Hematopoietic multipotent progenitor cell treated with erythropoietin and hydrocortisone succinate and interleukin-3 and kit ligand, for 17 days (in vitro differentiated cells): ENCODE data around the gene ATPAF2.
"Not testable (repeated sequence)": the region's sequence is repeated elsewhere in the genome, so short reads cannot be mapped to it uniquely, and the experiment has no call there.

ENCODE experiments used
- DNase-seq: peaks from one replicate; pipeline ENCODE4 v3.0.0-alpha.2; 2015; ENCODE audit warnings: low spot score

ATPAF2 gene

DNA sequence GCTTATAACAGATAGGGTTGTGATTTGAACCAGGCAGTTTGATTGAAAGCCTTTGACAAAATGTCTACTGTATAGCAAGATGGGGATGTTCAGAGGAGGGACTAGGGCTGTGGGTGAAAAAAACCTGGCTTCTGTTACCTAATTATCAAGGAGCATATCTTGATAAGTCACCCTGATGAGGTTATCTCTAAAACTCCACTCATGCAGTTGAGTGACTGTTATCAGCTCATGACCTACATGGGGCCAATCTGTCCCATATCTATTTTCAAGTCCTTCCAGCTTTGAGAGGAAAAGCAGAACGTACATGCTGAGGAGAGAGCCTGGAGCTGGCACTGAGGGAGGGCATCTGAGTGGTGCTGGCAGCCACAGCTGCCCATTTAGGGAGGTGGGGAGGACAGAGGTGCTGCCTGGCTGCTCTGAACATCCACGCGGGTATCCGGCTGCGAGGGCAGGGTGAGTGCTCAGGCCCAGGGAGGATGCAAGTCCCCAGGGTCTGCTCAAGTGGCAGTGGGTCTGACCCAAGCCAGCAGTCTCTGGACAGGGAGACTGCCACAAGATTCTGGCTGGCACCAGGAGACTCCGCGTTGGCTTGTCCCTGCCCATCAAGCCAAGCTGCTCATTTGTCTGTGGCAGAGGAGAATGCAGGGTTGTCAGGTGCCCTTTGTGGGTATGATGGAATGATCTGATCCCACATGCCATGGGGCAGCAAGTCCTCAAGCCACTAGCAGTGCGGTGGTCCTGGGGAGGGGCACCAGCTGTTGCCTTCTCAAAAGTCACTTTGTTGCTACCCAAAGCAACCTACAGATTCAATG, 29.2 kb downstream of the ATPAF2 start:
- DNase-seq = no peak

DNA sequence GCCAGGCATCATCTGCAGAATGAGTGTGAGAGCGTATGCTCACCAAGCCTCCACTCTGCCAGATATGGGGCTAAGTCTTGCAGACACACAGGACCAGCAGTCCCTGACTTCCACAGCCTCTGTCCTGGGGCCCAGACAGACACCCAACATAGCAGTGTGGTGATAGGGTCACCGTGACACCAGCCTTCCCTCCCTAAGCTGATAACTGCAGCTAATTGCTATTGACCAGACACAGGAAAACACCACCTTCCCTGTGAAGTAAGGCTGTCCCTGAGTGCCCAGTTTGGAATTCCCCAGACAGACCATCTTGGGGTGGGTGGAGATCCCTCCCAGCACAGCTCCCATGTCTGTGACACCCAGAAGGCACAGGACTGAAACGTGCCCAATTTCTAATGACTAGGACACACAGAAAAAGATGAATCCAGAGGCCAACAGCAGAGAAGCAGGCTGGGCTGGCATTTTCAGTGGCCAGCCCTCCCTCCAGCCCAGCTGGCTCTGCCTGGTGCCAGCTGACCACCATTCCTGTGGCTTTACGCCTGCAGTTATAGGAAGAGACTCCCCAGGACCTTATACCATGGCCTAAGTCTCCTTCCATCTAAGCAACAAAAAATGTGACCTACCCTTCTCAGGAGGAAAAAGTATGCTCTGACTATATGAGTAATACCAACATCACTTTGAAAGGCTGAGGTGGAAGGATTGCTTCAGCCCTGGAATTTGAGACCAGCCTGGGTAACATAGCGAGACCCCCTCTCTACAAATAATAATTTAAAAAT, 30.3 kb downstream of the ATPAF2 start:
- no peak for DNase-seq

DNA sequence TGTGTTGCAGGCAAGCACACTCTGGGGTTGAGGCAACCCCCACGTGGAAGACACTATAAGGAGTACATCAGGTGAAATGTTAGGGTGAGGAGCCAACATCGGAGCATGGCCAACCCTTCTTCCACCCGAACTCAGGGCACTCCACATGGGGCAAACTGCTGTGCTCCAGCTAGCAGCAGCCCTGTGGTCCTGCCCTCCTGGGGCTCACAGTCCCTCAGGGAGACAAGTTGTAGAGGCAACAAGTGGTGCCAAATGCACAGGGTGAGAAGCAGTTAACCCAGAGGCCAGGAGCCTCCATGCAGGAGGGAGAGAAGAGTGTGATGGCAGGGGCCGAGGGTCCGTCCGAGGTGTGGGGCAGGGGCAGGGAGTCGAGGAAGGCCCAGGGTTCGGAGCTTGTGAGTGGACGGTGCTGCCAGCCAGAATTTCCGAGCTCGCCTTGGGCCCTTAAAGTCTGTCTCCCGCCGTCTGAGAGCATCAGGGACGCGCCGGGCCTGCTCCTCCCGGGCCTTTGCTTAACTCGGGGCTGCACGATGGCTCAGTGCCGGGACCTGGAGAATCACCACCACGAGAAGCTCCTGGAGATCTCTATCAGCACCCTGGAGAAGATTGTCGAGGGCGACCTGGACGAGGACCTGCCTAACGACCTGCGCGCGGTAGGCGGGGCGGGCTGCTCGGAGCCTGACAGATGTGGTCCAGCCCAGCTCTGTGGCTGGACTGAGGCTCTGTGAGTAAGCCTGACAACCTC, 32.3 kb downstream of the ATPAF2 start:
- DNase-seq = no peak

DNA sequence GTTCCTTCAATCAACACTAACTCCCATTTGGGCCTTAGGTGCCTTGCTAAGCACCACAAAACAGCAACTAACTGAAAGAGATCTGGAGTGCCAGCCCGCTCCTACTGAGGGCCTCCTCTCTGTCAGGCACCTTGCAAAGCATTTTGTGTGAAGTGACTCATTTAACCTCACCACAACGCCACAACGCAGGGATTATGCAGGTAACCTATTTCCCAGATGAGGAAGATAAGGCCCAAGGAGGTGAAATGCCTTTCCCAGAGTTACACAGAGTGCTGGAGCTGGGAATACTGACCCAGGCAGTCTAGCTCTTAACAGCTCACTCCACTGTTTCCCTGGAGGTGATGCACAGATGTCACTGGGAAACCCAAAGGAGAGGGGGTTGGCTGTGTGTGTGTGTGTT, 33.5 kb downstream of the ATPAF2 start:
- no peak for DNase-seq

DNA sequence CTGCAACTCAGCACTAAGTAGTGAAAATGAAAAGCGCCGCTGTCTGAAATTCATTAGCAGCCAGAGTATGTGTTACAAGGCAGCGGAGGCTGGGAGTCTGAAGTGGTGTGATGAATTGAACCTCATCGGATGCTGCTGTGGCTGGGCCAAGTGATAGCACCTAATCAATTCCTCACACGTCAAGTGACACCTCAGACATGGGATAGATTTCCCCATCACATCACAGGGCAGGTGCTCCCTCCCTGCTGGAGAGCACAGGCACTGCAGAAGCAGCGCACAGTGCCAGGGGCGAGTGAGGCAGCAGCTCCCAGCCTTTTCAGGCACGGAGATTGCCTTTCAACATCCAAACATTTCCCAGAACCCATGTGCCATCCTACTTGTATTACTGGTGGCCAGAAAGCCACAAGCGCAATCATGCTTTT, 34.1 kb downstream of the ATPAF2 start:
- DNase-seq = no peak

DNA sequence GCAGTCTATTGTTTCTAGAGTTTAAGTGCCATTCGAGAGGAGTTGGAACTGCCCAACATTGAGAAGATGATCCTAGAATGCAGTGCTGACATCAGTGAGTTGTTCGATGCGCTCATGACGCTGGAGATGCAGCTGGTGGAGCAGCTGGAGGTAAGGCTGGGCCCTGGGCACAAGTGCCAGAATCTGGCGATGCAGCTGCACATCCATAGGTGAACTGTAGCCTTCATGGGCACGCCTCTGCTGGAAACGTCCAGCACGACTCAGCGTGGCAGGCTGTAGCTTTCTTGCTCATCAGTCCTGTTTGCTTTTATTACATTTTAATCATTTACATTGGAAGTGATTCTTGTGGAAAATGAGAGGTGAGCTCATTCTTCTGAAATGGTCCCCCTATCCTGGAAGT, 34.6 kb downstream of the ATPAF2 start:
- no peak for DNase-seq

DNA sequence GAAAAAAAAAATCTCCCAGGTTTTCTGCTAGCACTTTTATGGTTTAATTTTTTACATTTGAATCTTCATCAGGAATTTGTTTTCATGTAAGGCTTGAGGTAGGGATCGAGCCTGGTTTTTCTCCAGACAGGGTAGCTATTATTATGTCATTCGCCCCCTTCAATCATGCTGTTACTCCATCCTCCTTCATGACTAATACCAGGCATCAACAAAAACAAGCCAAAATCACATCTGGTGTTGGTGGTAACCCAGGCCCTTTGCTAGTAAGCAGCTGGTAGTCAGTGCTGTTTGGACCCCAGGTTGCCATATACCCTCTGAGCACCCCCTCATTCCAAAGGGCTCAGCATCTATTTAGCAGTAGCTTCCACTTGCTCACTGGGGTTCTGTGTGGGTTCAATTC, 36.8 kb downstream of the ATPAF2 start:
- no peak for DNase-seq

DNA sequence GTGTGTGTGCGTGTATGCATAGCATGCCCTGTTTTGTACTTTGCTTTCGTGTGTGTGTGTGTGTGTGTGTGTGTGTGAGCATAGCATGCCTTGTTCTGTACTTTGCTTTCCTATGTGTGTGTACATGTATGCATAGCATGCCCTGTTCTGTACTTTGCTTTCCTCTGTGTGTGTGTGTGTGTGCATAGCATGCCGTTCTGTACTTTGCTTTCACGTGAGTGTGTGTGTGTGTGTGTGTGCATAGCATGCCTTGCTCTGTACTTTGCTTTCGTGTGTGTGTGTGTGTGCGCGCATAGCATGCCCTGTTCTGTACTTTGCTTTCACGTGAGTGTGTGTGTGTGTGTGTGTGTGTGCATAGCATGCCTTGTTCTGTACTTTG, 38.9 kb downstream of the ATPAF2 start:
- DNase-seq = no peak

DNA sequence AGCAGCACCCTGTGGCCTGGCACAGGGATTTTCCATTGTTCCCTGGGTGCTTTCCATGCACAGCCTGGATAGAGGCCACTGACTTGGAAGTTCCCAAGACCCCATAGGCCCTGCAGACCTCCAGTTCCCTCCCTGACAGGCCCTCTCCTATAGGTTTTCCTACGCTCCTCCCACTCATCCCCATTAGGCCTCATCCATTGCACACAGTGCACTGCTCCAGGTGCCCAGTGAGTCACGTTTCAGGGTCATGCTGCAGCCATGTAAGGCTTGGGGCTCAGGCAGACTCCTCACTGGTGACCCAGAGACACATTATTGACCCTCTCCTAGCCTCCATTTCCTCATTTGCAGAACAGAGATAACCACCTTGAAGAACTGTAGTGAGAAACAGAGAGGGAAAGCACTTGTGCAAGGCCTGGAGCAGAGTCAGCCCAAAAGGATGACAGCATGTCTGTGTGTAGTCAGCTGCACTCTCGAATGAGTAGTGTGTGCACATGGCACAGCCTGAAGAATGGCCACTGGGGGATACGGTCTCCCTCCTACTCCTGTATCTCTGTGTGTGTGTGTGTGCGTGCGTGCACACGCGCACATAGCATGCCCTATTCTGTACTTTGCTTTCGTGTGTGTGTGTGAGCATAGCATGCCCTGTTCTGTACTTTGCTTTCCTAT, 39.5 kb downstream of the ATPAF2 start:
- DNase-seq = no peak

DNA sequence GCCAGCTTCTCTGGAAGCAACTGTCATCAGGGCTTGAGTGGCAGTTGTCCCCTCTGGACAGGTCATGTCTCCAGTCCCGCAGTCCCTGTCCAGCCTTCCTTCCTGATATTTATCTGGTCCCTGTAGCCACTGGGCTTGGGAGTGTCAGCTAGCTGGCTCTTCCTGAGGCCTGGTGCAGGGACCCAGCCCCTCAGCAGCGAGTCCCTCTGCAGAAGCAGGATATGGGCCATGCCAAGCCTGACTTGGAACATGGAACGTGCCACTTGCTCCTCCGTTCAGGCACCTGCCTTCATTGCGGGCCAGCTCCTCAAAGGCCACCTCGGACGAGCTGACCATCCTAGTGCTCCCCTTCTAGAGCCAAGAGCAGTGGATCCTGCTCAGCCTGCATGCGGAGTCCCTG, 40.0 kb downstream of the ATPAF2 start:
- no peak for DNase-seq

DNA sequence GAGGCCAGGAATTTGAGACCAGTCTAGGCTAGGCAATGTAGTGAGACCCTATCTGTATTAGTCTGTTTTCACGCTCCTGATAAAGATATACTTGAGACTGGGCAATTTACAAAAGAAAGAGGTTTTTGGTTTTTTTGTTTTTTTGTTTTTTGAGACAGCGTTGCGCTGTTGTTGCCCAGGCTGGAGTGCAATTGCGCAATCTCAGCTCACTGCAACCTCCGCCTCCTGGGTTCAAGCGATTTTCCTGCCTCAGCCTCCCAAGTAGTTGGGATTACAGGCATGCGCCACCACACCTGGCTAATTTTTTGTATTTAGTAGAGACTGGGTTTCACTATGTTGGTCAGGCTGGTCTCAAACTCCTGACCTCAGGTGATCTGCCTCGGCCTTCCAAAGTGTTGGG, 43.1 kb downstream of the ATPAF2 start:
- not testable (repeated sequence) for DNase-seq

DNA sequence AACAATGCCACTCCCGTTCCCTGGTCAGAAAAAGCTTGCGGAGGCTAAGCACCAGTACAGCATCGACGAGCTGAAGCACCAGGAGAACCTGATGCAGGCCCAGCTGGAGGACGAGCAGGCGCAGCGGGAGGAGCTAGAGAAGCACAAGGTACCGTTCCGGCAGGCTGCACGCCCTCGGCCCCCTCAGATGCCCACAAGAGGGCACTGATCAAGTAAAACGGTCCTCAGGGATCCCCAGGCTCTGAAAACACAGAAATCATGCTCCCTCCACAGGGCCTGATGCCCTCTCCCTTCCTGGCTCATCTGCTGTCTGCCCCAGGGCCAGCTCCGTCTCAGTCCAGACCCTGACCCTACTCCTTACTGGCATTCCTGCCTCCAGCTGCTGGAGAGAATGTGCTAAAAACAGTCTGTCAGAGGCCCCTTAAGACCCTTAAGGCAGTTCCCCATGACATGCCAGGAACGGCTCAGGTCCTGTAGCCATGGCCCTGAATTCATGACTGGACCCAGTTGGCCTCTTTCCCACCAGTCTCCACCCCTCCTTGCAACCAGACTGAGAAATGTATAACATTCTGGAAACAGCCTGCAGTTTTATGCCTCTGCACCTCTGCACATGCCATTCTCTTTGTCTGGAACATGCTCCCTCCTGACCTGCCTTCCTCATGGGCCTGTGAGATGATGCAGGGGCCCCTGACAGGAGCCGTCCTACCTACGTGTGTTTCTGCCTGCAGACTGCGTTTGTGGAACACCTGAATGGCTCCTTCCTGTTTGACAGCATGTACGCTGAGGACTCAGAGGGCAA, 44.5 kb downstream of the ATPAF2 start:
- no peak for DNase-seq

DNA sequence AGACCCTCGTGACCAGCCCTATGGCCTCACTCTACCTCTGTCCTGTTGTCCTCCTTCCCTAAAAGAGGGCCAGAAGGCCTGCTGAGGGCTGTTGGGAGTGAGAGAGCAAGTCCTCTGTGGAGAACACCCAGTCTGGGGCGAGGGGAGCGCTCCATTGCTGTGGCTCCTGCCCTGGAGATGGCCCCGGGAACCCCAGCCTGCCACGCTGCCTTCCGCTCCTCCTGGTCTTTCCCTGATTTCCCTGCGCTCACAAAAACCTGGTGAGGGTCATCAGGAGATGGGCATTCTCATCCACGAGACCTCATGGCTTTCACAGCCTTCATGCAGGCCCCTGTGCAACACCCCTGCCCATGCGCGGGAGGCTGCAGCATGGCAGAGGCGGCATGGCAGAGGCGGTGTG, 45.1 kb downstream of the ATPAF2 start:
- DNase-seq = no peak

DNA sequence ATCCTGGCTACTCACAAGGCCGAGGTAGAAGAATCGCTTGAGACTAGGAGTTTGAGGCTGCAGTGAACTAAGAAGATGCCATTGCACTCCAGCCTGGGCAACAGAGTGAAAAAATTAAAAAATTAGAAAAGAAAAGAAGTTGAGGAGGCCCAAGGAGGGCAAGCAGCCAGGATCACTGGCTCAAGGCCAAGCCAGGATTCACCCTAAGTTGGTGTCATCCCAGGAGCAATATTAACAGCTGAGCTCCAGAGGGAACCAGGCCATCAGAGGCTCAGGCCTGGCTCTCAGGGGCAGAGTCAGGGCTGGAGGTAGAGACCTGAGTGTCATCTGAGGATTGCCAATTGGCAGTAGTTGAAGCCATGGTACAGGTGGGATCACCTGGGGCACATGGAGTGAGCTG, 45.6 kb downstream of the ATPAF2 start:
- DNase-seq = no peak

DNA sequence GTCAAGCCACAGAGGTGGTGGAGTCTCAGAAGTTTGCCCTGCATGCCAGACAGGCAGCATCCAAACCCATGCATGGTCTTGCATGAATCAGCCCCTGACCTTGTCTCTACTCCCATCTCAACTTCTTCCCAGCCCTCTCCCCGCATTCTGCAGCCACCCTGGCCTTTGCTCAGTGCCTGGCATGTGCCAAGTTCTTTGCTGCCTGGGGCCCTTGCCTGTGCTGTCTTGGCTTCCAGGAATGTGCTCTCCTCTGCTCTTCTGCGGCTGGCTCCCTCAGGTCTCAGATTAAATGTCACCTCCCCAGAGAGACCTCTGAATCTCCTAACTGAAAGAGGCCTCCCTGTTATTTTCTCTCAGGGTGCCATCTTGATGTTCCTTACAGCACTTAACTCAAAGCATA, 48.7 kb downstream of the ATPAF2 start:
- no peak for DNase-seq

DNA sequence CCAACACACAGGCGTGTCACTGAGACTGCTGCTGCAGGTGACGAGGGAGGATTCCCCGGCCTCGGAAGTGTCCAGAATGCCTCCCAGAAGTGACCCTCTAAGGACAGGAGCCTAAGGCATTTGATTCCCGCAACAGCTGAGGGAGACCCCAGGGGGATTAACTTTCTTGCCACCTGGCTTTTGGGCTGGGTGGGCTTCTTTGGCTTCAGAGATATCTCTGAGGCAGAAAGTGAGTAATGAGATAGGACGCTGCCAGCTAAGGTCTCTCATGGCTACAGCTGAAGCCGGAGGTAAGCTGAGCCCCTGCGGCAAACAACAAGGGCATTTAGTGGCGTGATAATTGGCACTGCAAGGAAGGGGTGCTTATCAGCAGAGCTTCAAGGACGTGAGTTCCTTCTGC, 49.4 kb downstream of the ATPAF2 start:
- no peak for DNase-seq

DNA sequence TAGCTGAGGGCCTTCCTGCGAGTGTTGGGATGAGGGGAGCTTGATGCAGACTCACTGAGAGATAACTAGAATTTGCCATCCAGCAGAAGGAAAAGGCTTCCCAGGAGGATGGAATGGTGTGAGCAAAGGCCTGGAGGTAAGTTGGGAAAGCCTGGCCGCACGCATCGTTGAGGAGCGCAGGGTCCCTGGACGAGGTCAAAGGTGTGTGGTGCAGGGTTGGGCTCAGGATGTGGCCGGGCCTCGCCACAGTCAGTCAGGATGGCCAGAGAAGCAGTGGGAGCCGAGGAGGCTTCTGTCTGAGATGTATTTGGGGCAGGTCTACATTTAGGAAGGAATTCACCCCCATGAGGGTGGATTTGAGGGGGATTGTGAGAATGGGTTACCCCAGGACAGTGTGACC, 49.9 kb downstream of the ATPAF2 start:
- no peak for DNase-seq

DNA sequence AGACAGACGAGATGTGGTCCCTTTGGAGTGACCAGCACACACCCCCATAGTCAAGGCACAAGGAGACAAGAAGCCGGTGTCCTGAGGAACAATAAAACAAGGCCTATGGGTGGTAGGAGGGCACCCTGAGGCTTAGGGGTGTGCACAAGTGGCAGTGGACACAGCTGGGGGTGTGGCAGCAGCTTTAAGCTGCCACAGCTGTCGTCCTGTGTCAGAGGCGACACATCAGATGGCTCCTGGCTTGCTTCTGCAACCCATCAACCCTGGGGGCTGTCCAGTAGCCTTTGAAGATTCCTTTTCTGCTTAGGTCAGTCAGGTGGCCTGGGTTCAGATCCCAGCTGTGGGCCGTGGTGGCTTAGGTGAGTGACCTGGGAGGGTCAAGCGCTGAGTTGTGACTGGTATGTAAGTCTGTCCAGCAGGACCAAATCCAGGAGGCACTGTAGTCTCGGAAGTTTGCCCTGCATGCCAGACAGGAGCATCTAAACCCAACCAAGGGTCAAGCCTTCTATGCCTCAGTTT, 50.5 kb downstream of the ATPAF2 start:
- DNase-seq = no peak

DNA sequence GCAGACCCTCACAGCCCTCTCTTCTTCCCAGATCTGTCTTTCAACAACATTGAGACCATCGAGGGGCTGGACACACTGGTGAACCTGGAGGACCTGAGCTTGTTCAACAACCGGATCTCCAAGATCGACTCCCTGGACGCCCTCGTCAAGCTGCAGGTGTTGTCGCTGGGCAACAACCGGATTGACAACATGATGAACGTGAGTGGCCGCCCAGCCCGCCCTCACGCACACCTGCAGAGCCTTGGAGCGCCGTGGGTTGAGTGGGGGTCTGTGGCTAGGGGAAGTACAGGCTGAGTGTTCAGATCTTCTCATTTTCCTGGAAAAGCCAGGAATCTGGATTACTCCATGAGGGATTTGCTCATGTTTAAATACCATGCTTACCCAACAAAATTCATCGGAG, 51.1 kb downstream of the ATPAF2 start:
- no peak for DNase-seq

DNA sequence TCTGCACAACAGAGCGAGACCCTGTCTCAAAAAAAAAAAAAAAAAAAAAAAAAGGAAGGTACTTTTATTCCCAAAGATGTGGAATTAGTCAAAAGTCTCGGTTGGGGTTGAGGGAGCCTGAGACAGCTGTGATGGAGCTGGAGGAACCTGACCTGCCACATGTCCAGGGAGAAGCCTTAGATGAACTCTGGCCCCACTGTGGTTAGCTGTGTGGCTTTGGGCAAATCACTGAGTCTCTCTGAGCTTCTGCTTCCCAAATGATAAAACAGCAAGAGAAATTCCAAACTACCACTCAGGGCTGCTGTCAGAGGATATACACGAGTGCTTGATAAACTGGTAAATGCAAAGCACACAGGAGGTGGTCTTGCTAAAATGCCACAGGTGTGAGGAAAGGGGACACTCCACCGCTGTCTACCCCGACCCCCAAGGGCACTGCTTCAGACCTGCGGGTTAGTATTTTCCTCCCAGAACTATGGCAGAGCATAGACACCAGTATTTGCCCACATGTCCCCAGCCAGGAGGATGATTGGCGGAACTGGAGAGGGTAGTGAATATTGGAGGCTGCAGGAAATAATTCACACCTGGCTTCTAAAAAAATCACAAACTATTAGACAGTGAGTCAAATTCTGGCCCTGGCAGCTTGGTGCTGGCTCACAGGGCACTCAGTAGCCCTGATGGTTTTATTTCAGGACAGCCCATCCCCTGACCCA, 51.6 kb downstream of the ATPAF2 start:
- no peak for DNase-seq

DNA sequence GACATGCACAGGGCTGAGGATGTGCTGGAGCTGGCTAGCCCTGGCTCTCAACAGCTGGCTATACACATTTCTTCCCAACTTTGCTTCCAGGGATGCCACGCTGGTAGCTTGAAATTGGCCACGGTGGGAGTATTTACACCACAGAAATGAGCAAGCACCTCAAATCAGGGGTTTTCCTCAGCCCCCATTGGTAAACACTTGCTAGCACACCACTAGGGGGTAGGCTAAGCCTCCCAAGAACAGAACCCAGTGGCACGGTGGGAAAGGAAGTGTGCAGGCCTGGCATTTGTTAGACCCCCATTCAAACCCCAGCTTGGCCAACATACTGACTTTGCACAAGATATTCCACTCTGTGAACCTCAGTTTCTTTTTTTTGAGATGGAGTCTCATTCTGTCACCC, 53.4 kb downstream of the ATPAF2 start:
- DNase-seq = no peak
